ENCODE data around the gene ROBO4. TPM values are rescaled to one million over a fixed set of nuclear protein-coding genes. Genes with fewer than 3 reads are reported as not detected.

Gene ROBO4
- total and polyA plus RNA-seq, 2 experiments from 2014 or later = not detected

DNA sequence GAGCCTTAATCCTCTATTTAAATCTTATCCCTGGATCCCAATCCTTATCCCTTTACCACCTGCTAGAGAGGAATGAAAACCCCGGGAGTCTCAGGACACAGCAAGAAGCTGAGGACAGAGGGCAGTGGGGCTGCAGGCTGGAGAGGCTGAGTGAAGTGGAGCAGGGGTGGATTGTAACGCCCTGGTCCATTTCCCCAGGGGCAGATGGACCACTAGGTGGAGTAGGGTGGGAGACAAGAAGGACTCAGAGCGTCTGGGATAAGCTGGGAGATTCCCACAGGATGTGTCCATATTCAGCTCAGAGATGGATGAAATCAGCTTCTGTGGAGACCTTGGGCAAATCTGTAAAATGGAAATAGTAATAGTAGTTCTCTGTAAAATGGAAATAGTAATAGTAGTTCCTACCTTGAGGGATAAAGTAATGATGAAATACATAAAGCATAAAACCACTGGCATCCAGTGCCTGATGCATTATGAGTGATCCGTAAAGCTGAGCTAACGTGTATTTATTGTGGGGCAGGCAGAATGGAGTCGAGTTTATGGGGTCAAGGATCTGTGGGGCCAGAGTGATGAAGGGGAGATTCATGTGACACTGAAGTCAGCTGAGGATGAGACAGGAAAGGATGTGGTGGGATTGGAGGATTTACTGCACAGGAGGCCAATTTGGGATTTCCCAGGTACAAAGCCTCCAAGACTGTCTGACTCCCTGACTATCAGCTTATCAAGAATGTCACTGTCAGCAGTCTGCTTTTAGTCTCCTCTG, 1.9 kb upstream of the ROBO4 start:
- H3K9me3 Mint-ChIP-seq = no peaks in the 10 kb centered on the region
- Histone ChIP-seq H3K79me2 (replicated peaks; ENCODE audit: insufficient read depth) (no peaks in the 10 kb centered on the region), H3K9me2 (ENCODE audit: insufficient read depth) (0 out of 2 replicates have a peak, but pooled peaks cover 4% of the 10 kb centered on the region), H3K4me2 (no peak overlapping the region), H3K27me3 (ENCODE audit: insufficient read depth) (0 out of 2 replicates have a peak, but pooled peaks cover 5% of the 10 kb centered on the region), H2AFZ (no peak overlapping the region), H3K27ac (ENCODE audit: low read depth) (no peak overlapping the region), H4K20me1 (replicated peaks; ENCODE audit: insufficient read depth) (no peaks in the 10 kb centered on the region), H3K36me3 (ENCODE audit: insufficient read depth) (no peaks in the 10 kb centered on the region), H3F3A (replicated peaks; ENCODE audit: low read depth) (no peaks in the 10 kb centered on the region), H3K4me3 (no peak overlapping the region), H3K4me1 (ENCODE audit: insufficient read depth) (peaks cover 4% of the 10 kb centered on the region; the same call in 1 of the 2 replicates)
- DNase-seq (ENCODE audit: low spot score) = no peak
- H3K27ac Mint-ChIP-seq = no peak overlapping the region
- ATAC-seq = peak; percentile 62
- peaks cover 8% of the 10 kb centered on the region for H3K27me3 Mint-ChIP-seq (ENCODE audit: insufficient read depth, low read depth, poor library complexity)
- no peaks in the 10 kb centered on the region for H3K36me3 Mint-ChIP-seq (ENCODE audit: low read depth)
- H3K4me1 Mint-ChIP-seq = peaks cover 21% of the 10 kb centered on the region
- peak; percentile 25 to 52; a peak in 3 of 4 replicates for TF ChIP-seq CTCF (conservative IDR thresholded peaks at IDR 0.05; ENCODE audit: low read depth in 2 of 2)
- no peak for TF ChIP-seq EZH2 (IDR thresholded peaks at IDR 0.05; ENCODE audit: low read depth, unreplicated experiment)
- no peak overlapping the region for H3K4me3 Mint-ChIP-seq

DNA sequence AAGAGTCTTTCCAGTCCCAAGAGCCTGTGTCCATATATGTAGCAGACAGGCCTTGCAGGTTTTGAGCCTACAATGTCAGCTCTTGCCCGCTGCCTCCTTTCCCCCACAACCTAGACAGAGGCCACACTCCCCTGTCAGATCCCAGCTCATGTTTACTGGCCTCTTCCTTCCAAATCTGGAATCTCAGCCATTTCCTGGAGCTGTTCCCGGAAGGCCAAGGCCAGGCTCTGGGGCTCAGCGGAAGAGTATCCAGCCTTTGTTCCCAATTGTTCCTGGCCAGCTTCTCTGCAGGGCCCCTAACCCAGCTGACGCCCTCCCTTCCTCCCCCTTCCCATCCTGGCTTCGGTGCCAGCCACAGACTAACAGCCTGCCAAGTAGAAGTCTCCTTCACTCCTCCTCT, 1.0 kb upstream of the ROBO4 start:
- H3K4me3 Mint-ChIP-seq = no peak overlapping the region; the same call in 2 of the 3 replicates
- TF ChIP-seq, protein P1, sequence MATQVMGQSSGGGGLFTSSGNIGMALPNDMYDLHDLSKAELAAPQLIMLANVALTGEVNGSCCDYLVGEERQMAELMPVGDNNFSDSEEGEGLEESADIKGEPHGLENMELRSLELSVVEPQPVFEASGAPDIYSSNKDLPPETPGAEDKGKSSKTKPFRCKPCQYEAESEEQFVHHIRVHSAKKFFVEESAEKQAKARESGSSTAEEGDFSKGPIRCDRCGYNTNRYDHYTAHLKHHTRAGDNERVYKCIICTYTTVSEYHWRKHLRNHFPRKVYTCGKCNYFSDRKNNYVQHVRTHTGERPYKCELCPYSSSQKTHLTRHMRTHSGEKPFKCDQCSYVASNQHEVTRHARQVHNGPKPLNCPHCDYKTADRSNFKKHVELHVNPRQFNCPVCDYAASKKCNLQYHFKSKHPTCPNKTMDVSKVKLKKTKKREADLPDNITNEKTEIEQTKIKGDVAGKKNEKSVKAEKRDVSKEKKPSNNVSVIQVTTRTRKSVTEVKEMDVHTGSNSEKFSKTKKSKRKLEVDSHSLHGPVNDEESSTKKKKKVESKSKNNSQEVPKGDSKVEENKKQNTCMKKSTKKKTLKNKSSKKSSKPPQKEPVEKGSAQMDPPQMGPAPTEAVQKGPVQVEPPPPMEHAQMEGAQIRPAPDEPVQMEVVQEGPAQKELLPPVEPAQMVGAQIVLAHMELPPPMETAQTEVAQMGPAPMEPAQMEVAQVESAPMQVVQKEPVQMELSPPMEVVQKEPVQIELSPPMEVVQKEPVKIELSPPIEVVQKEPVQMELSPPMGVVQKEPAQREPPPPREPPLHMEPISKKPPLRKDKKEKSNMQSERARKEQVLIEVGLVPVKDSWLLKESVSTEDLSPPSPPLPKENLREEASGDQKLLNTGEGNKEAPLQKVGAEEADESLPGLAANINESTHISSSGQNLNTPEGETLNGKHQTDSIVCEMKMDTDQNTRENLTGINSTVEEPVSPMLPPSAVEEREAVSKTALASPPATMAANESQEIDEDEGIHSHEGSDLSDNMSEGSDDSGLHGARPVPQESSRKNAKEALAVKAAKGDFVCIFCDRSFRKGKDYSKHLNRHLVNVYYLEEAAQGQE (IDR thresholded peaks at IDR 0.05; ENCODE audit: unreplicated experiment) = no peak
- TF ChIP-seq, protein P2, sequence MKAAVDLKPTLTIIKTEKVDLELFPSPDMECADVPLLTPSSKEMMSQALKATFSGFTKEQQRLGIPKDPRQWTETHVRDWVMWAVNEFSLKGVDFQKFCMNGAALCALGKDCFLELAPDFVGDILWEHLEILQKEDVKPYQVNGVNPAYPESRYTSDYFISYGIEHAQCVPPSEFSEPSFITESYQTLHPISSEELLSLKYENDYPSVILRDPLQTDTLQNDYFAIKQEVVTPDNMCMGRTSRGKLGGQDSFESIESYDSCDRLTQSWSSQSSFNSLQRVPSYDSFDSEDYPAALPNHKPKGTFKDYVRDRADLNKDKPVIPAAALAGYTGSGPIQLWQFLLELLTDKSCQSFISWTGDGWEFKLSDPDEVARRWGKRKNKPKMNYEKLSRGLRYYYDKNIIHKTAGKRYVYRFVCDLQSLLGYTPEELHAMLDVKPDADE (IDR thresholded peaks at IDR 0.05) = no peak
- TF ChIP-seq ZNF114 (CRISPR knock-in tag; IDR thresholded peaks at IDR 0.05) (no peak), JUNB (IDR thresholded peaks at IDR 0.05; ENCODE audit: unreplicated experiment) (no peak)
- TF ChIP-seq, protein P3, sequence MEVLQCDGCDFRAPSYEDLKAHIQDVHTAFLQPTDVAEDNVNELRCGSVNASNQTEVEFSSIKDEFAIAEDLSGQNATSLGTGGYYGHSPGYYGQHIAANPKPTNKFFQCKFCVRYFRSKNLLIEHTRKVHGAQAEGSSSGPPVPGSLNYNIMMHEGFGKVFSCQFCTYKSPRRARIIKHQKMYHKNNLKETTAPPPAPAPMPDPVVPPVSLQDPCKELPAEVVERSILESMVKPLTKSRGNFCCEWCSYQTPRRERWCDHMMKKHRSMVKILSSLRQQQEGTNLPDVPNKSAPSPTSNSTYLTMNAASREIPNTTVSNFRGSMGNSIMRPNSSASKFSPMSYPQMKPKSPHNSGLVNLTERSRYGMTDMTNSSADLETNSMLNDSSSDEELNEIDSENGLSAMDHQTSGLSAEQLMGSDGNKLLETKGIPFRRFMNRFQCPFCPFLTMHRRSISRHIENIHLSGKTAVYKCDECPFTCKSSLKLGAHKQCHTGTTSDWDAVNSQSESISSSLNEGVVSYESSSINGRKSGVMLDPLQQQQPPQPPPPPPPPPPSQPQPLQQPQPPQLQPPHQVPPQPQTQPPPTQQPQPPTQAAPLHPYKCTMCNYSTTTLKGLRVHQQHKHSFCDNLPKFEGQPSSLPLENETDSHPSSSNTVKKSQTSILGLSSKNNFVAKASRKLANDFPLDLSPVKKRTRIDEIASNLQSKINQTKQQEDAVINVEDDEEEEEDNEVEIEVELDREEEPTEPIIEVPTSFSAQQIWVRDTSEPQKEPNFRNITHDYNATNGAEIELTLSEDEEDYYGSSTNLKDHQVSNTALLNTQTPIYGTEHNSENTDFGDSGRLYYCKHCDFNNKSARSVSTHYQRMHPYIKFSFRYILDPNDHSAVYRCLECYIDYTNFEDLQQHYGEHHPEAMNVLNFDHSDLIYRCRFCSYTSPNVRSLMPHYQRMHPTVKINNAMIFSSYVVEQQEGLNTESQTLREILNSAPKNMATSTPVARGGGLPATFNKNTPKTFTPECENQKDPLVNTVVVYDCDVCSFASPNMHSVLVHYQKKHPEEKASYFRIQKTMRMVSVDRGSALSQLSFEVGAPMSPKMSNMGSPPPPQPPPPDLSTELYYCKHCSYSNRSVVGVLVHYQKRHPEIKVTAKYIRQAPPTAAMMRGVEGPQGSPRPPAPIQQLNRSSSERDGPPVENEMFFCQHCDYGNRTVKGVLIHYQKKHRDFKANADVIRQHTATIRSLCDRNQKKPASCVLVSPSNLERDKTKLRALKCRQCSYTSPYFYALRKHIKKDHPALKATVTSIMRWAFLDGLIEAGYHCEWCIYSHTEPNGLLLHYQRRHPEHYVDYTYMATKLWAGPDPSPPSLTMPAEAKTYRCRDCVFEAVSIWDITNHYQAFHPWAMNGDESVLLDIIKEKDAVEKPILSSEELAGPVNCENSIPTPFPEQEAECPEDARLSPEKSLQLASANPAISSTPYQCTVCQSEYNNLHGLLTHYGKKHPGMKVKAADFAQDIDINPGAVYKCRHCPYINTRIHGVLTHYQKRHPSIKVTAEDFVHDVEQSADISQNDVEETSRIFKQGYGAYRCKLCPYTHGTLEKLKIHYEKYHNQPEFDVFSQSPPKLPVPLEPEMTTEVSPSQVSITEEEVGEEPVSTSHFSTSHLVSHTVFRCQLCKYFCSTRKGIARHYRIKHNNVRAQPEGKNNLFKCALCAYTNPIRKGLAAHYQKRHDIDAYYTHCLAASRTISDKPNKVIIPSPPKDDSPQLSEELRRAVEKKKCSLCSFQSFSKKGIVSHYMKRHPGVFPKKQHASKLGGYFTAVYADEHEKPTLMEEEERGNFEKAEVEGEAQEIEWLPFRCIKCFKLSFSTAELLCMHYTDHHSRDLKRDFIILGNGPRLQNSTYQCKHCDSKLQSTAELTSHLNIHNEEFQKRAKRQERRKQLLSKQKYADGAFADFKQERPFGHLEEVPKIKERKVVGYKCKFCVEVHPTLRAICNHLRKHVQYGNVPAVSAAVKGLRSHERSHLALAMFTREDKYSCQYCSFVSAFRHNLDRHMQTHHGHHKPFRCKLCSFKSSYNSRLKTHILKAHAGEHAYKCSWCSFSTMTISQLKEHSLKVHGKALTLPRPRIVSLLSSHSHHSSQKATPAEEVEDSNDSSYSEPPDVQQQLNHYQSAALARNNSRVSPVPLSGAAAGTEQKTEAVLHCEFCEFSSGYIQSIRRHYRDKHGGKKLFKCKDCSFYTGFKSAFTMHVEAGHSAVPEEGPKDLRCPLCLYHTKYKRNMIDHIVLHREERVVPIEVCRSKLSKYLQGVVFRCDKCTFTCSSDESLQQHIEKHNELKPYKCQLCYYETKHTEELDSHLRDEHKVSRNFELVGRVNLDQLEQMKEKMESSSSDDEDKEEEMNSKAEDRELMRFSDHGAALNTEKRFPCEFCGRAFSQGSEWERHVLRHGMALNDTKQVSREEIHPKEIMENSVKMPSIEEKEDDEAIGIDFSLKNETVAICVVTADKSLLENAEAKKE (CRISPR knock-in tag; IDR thresholded peaks at IDR 0.05) = no peak

More for the DNA sequence above, 1.0 kb upstream of the ROBO4 start:
- Histone ChIP-seq H3K79me2 (replicated peaks; ENCODE audit: insufficient read depth) (no peaks in the 10 kb centered on the region), H3K4me2 (0 out of 2 replicates have a peak overlapping the region, but pooled peaks have one; percentile 32), H3K27me3 (ENCODE audit: insufficient read depth) (0 out of 2 replicates have a peak, but pooled peaks cover 5% of the 10 kb centered on the region), H3K9me2 (ENCODE audit: insufficient read depth) (0 out of 2 replicates have a peak, but pooled peaks cover 4% of the 10 kb centered on the region), H3F3A (replicated peaks; ENCODE audit: low read depth) (no peaks in the 10 kb centered on the region), H2AFZ (no peak overlapping the region), H3K27ac (ENCODE audit: low read depth) (no peak overlapping the region), H3K36me3 (ENCODE audit: insufficient read depth) (no peaks in the 10 kb centered on the region), H3K4me3 (no peak overlapping the region), H4K20me1 (replicated peaks; ENCODE audit: insufficient read depth) (no peaks in the 10 kb centered on the region), H3K4me1 (ENCODE audit: insufficient read depth) (peaks cover 4% of the 10 kb centered on the region; the same call in 1 of the 2 replicates)
- DNase-seq (ENCODE audit: low spot score) (peak; percentile 43), ATAC-seq (peak; percentile 59)
- Mint-ChIP-seq H3K4me1 (peaks cover 21% of the 10 kb centered on the region), H3K27me3 (ENCODE audit: insufficient read depth, low read depth, poor library complexity) (peaks cover 8% of the 10 kb centered on the region), H3K9me3 (no peaks in the 10 kb centered on the region), H3K27ac (no peak overlapping the region), H3K36me3 (ENCODE audit: low read depth) (no peaks in the 10 kb centered on the region)
